ENCODE results near the gene NUP153. TPM values are rescaled to one million over a fixed set of nuclear protein-coding genes. Genes with fewer than 3 reads are reported as not detected.
"Not testable (repeated sequence)": the region's sequence is repeated elsewhere in the genome, so short reads cannot be mapped to it uniquely, and the experiment has no call there.

NUP153 gene
- total RNA-seq (2014; rRNA removed; shearing (Covaris generic)), result 66.3 and 72.5 TPM in 2 replicates
- 88.0 and 89.8 TPM in 2 replicates for total RNA-seq (2022)
- Bru-seq, nascent RNA, result percentile 97 among the genes with signal in this experiment
- percentile 92 among the genes with signal in this experiment for BruChase-seq, experiment 1, labeled RNA remaining after a 6-hour chase
- percentile 96 among the genes with signal in this experiment for BruChase-seq, experiment 2, labeled RNA remaining after a 2-hour chase
- long read RNA-seq, full-length matches to known transcripts, result 33 of 59 reads
- long read RNA-seq, partial matches to known transcripts, result 10 of 59 reads
- long read RNA-seq, other reads (novel, unspliced or antisense), result 16 of 59 reads

DNA sequence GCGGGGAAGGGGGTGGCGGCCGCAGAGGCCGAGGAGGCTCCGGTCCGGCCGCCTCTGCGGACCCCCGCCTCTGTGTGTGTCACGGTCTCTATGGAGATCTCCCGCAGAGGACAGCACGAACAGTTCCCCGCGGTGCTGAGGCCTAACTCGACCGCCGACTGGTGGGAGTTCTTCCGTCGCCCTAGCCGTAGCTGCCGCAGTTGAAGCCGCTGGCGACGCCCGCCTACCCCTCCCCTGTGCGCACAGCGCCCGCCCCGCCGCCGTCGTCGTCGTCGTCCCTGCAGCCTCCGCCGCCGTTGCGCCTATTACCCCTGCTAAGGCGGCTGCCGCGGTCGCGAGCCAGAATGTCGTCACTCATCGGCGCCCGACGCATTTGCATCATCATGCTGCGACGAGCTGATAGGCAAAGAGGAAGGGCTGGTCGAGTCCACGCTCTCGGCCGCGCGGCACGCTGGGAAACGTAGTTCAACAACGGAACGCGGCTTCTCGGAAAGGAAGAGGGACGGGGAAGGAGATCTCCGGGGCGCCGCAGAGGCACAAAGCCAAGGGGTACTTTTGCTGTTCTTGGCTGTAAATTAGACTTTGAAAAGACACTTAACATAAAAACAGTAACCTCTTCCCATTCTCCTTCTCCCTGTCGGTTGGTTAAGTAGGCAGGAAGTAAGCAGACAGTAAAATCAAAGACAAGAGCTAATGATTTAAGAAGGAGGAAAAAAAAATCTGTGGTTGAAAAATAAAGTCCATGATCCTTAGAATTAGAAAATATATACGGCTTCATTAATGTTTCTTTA lies at the start of gene NUP153:
NUP153 (minus strand) TSS at position 346 of the 791 bp plus-strand sequence. CDS start 538 bp downstream, outside the sequence.
- peak; percentile 98 for DNase-seq (ENCODE audit: low spot score)
- Histone ChIP-seq H3K27ac (ENCODE audit: low read depth, low read length, poor library complexity, severe bottlenecking) (peak within 1 kb of the TSS; percentile 95), H3K4me3 (ENCODE audit: low read depth, low read length, poor library complexity, severe bottlenecking) (peak within 1 kb of the TSS; percentile 100), H3K9me3 (ENCODE audit: low read length) (no peaks in the 10 kb centered on the region), H4K20me1 (ENCODE audit: insufficient read depth, low read length) (peaks cover 8% of the 10 kb centered on the region; the same call in 1 of the 2 replicates), H3K4me2 (ENCODE audit: low read length) (peak within 1 kb of the TSS; percentile 76), H3K9me2 (ENCODE audit: insufficient read depth, low read length) (no peaks in the 10 kb centered on the region), H3K79me2 (ENCODE audit: insufficient read depth, low read depth, low read length) (peaks cover 49% of the 10 kb centered on the region), H3K4me1 (ENCODE audit: insufficient read depth, low read length, poor library complexity, severe bottlenecking) (peaks cover 28% of the 10 kb centered on the region), H3K36me3 (ENCODE audit: insufficient read depth, low read length) (peaks cover 28% of the 10 kb centered on the region), H2AFZ (ENCODE audit: low read length) (peak within 1 kb of the TSS; percentile 93)
- no TSS peak for BruUV-seq (replicated peaks)
- CTCF ChIA-PET (ENCODE audit: unreplicated experiment), result no interaction called here
- intact Hi-C loops (cut with micrococcal nuclease; ENCODE audit: unreplicated experiment), result loop anchor here (1.0 to 2.0 kb wide), 3 partner anchors 106 to 557 kb away; partner anchors contain the start of genes FAM8A1, KDM1B and TPMT
- TF ChIP-seq EZH2phosphoT487 (IDR thresholded peaks at IDR 0.05; ENCODE audit: borderline replicate concordance, low read depth, low read length), result no peak
- TF ChIP-seq, protein P1, sequence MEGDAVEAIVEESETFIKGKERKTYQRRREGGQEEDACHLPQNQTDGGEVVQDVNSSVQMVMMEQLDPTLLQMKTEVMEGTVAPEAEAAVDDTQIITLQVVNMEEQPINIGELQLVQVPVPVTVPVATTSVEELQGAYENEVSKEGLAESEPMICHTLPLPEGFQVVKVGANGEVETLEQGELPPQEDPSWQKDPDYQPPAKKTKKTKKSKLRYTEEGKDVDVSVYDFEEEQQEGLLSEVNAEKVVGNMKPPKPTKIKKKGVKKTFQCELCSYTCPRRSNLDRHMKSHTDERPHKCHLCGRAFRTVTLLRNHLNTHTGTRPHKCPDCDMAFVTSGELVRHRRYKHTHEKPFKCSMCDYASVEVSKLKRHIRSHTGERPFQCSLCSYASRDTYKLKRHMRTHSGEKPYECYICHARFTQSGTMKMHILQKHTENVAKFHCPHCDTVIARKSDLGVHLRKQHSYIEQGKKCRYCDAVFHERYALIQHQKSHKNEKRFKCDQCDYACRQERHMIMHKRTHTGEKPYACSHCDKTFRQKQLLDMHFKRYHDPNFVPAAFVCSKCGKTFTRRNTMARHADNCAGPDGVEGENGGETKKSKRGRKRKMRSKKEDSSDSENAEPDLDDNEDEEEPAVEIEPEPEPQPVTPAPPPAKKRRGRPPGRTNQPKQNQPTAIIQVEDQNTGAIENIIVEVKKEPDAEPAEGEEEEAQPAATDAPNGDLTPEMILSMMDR (conservative IDR thresholded peaks at IDR 0.05; ENCODE audit: low read length), result no peak
- POLR2A ChIA-PET, result interaction anchor here (0.6 to 2.0 kb wide), 11 partner anchors 9 to 561 kb away, joined by 3 to 16 read pairs (median 3); partner anchors contain the start of gene FAM8A1

DNA sequence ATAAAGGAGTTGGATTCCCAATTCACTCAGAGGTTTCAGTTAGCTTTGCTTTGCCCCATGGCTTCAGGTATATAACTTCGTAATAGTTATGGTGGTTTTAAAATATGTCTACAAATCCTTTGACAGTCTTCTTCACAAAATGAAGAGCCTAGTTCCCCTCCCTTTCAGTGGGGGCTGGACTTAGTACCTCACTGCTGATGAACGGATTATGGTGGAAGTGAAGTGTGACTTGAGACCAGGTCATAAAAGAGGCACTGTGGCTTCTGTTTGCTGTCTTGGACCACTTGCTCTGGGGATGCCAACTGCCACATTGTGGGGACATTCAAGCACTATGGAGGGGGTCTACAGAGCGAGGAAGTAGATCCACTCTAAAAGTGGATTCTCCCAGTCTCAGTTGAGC lies 47.5 kb upstream of the NUP153 start:
- Histone ChIP-seq H3K9me3 (ENCODE audit: low read length) (no peaks in the 10 kb centered on the region), H3K4me3 (ENCODE audit: low read depth, low read length, poor library complexity, severe bottlenecking) (no peak overlapping the region), H4K20me1 (ENCODE audit: insufficient read depth, low read length) (no peaks in the 10 kb centered on the region), H3K4me2 (ENCODE audit: low read length) (no peak overlapping the region), H3K4me1 (ENCODE audit: insufficient read depth, low read length, poor library complexity, severe bottlenecking) (no peaks in the 10 kb centered on the region), H3K9me2 (ENCODE audit: insufficient read depth, low read length) (no peaks in the 10 kb centered on the region), H2AFZ (ENCODE audit: low read length) (no peak overlapping the region), H3K27ac (ENCODE audit: low read depth, low read length, poor library complexity, severe bottlenecking) (no peak overlapping the region), H3K36me3 (ENCODE audit: insufficient read depth, low read length) (no peaks in the 10 kb centered on the region), H3K79me2 (ENCODE audit: insufficient read depth, low read depth, low read length) (no peaks in the 10 kb centered on the region)
- CTCF ChIA-PET (ENCODE audit: unreplicated experiment), result no interaction called here
- no peak for TF ChIP-seq EZH2phosphoT487 (IDR thresholded peaks at IDR 0.05; ENCODE audit: borderline replicate concordance, low read depth, low read length)
- TF ChIP-seq, protein P1 (conservative IDR thresholded peaks at IDR 0.05; ENCODE audit: low read length), result no peak
- no peak for DNase-seq (ENCODE audit: low spot score)
- BruUV-seq (replicated peaks), result no TSS peak
- POLR2A ChIA-PET, result no interaction called here
- intact Hi-C loops (cut with micrococcal nuclease; ENCODE audit: unreplicated experiment), result no loop called here

GRCh38 chr6:17745324-17745723 lies 38.6 kb upstream of the NUP153 start:
- H3K4me3 ChIP-seq (ENCODE audit: low read depth, low read length, poor library complexity, severe bottlenecking); H3K9me3 ChIP-seq (ENCODE audit: low read length); H3K79me2 ChIP-seq (ENCODE audit: insufficient read depth, low read depth, low read length); H3K4me1 ChIP-seq (ENCODE audit: insufficient read depth, low read length, poor library complexity, severe bottlenecking); H3K27ac ChIP-seq (ENCODE audit: low read depth, low read length, poor library complexity, severe bottlenecking); CTCF ChIA-PET (ENCODE audit: unreplicated experiment); DNase-seq (ENCODE audit: low spot score); H3K4me2 ChIP-seq (ENCODE audit: low read length); H2AFZ ChIP-seq (ENCODE audit: low read length); H4K20me1 ChIP-seq (ENCODE audit: insufficient read depth, low read length); H3K36me3 ChIP-seq (ENCODE audit: insufficient read depth, low read length); BruUV-seq (replicated peaks); intact Hi-C loops (cut with micrococcal nuclease; ENCODE audit: unreplicated experiment); H3K9me2 ChIP-seq (ENCODE audit: insufficient read depth, low read length): not testable (repeated sequence)
- POLR2A ChIA-PET, result interaction anchor here (0.6 kb wide), 1 partner anchor 318 kb away, joined by 3 read pairs; no protein-coding TSS in a partner anchor

DNA sequence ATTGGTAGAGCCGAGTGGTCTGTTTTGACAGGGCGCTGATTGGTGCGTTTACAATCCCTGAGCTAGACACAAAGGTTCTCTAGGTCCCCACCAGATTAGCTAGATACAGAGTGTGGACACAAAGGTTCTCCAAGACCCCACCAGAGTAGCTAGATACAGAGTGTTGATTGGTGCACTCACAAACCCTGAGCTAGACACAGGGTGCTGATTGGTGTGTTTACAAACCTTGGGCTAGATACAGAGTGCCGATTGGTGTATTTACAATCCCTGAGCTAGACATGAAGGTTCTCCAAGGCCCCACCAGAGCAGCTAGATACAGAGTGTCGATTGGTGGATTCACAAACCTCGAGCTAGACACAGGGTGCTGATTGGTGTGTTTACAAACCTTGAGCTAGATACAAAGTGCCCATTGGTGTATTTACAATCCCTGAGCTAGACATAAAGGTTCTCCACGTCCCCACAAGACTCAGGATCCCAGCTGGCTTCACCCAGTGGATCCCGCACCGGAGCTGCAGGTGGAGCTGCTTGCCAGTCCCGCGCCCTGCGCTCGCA lies 38.1 kb upstream of the NUP153 start:
- H3K9me2 ChIP-seq (ENCODE audit: insufficient read depth, low read length); H3K4me1 ChIP-seq (ENCODE audit: insufficient read depth, low read length, poor library complexity, severe bottlenecking); BruUV-seq (replicated peaks); H3K4me3 ChIP-seq (ENCODE audit: low read depth, low read length, poor library complexity, severe bottlenecking); intact Hi-C loops (cut with micrococcal nuclease; ENCODE audit: unreplicated experiment); DNase-seq (ENCODE audit: low spot score); CTCF ChIA-PET (ENCODE audit: unreplicated experiment); H3K9me3 ChIP-seq (ENCODE audit: low read length); H4K20me1 ChIP-seq (ENCODE audit: insufficient read depth, low read length); H3K4me2 ChIP-seq (ENCODE audit: low read length); H2AFZ ChIP-seq (ENCODE audit: low read length); H3K27ac ChIP-seq (ENCODE audit: low read depth, low read length, poor library complexity, severe bottlenecking); H3K36me3 ChIP-seq (ENCODE audit: insufficient read depth, low read length); H3K79me2 ChIP-seq (ENCODE audit: insufficient read depth, low read depth, low read length): not testable (repeated sequence)
- POLR2A ChIA-PET, result interaction anchor here (0.6 to 1.8 kb wide), 4 partner anchors 9 to 38 kb away, joined by 4 to 7 read pairs (median 6); partner anchors contain the start of gene NUP153

All from OCI-LY7 (cell line).